Suppressor macrophage treated with lipopolysaccharide for 1 hour (primary cell): ENCODE measurements around the gene TYW5.
"Not testable (repeated sequence)": the region's sequence is repeated elsewhere in the genome, so short reads cannot be mapped to it uniquely, and the experiment has no call there.

Source experiments
- DNase-seq, 3 donors: peaks; one replicate each; pipeline ENCODE4 v3.0.0-alpha.2; 2020 to 2022

The TYW5 gene

DNA sequence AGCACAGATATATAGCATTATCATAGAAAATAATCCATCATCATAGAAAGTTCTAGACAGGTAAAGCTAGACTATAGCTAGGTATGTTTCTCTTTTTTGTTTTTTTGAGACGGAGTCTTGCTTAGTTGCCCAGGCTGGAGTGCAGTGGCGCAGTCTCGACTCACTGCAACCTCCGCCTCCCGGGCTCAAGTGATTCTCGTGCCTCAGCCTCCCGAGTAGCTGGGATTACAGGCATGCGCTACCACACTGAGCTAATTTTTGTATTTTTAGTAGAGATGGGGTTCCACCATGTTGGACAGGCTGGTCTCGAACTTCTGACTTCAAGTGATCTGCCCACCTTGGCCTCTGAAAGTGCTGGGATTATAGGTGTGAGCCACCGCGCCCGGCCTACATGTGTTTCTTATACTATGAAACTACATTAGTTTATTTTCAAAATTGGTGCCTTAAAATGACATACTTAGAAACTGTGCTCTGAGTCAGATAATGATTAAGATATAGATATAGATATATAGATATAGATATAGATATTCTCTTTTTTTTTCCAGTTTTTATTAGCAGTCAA is 42.7 kb downstream of the TYW5 start:
- not testable (repeated sequence) for DNase-seq

DNA sequence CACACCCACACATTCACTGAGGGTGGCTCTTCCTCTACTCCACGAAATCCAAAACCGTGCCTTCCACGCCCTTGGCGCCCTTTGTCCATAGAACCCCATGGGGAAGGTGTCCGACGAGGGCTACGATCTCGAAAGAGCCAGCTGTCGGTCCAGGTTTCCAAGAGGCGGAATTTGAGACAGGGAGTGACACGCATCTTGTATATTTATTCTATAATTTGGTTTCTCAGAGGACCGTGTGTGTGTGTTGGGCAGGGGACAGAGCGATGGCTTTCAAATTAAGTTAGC is 43.5 kb downstream of the TYW5 start:
- peak in 1 of 3 donors; percentile 61 for DNase-seq

DNA sequence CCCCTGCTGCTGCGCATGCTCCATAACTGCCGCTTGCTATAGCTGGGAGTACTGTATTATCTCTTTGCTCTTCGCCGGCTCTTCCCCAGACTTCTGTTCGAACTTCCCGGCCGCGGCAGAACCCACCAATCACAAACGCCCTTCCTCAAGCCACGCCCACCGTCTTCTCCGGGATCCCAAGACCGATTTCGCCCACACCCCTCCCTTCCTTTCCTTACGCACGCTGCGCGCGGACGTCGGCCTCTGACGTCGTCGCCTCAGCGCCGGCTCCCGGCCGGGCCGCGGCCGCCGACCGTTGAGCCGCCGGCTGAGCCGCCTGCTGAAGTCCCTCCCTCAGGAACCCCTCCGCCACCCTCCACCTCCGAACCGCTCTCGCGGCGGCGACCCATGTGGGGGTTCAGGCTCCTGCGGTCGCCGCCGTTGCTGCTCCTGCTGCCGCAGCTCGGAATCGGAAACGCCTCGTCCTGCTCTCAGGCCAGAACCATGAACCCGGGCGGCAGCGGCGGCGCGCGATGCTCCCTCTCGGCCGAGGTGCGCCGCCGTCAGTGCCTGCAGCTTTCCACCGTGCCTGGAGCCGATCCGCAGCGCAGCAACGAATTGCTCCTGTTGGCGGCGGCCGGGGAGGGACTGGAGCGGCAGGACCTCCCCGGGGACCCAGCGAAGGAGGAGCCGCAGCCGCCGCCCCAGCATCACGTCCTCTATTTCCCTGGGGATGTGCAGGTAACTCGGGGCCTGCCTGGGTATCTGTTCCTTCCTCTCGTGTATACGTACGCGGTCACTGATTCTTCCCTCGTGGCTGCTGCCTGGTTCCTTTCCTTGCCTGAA is 44.0 kb downstream of the TYW5 start, which contains the start of gene C2orf69:
Gene C2orf69, plus strand, starts transcription at position 242 of the 825 bp plus-strand sequence. Its CDS starts 146 bp downstream, at position 388.
- DNase-seq: peak; percentile 97 to 99 (median 99)

DNA sequence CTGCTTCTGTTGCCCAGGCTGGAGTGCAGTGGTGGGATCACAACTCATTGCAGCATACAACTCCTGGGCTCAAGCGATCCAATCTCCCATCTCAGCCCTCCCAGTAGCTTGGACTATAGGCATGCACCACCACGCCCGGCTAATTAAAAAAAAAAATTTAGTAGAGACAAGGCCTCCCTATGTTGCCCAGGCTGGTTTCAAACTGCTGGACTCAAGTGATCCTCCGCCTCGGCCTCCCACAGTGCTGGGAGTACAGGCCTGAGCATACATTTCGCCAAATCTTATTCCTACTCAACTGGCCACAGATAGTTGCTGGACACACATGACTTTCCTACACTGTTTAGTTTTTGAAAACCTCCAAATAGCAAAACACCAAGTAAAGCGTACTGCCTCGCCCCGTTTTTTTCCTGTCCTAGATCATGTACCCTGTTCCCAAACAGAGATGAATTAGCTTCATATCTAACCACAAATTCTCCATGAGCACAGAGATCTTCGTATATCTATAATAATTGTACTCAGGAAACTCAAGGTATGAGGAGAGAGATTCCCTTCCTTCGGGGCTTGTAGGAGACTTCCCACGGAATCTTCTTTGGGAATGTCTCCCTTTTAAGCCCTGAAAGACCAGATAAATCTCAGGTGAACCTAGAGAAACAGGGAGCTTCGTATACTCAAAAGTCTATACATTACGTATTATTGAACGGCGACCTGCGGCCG is 44.8 kb downstream of the TYW5 start:
- DNase-seq: no peak

DNA sequence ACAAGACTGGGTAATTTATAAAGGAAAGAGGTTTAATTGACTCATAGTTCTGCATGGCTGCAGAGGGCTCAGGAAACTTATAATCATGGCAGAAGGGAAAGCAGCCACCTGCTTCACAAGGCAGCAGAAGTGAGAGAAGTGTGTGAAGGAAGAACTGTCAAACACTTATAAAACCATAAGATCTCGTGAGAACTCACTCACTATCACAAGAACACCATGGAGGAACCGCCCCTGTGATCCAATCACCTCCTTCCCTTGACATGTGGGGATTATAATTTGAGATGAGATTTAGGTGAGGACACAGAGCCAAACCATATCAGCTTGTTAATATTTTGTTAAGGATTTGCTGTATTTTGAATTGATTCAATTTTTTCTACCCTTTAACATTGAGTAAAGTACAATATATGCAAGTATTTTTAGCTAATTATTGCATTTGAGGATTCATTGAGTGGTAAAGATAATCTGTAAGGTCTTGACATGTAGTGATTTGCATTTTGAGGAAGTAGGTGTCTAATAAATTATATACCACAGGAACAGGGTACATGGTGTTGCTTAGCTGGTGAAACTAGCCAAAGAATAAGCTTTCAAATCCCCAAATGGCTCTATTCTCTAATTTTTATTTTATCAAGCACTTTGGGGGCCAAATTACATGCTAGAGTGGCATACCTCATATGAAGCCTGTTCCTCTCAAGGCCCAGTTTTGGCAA is 48.1 kb downstream of the TYW5 start:
- no peak for DNase-seq

DNA sequence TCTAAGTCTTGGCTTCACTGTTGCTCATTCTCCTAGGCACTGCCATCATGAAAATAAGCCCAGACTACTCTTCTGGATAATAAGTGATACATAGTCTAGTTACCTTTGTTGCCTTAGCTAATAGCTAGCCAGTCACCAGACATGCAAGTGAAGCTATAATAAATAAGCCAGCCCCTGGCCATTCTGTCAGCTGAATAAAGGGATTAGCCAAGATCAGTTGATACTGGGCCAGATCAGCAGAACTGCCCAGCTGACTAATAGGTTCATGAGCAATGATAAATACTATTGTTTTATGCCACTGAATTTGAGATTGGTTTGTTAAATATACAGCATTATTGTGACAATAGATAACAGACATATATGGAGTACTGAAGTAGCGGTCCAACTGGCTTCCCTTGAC is 52.2 kb downstream of the TYW5 start:
- no peak for DNase-seq

DNA sequence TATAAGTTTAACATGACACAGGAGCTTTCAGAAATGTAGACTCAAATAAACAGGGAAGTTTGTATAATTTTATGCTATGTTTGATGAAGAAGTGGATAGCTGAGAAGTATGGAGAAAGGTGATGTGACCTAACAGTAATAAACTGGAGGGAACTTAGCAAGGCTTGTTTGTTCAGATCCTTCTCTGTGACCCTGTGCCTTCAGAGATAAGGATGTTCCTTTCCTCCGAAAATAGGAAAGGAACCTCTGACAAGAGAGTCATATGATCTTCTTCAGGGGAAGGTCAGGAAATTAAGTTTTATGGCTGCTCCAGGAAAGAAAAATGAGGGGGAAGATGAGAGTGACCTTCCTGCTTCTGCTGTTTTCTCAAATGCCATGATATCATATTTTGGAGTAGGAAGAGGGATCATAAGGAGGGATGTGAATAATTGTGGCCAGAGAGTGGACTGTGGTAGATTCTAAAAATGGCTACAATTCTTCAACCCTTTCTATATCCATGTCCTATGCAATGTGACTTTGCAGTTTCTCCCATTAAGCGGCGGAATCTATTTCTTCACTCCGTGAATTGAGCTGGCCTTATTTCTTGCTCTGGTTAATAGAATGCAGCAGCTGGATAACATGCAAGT is 52.7 kb downstream of the TYW5 start:
- no peak for DNase-seq

DNA sequence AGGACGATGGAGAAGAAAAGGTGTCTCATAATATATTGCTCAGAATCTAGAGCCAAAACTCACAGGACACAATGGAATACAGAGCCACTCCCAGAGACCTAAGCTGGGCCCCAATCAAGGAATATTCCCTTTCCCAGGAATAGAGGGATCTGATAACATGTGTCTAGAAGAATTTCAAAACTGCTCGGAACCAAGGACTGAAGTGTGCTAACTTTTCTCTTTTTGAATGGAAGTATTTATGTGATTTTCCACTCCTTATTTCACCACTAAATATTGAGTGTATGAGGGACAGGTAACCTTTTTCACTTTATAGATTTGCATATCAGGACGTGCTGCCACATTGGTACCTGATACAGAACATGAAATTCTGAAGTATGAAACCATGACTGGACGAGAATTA is 53.3 kb downstream of the TYW5 start:
- no peak for DNase-seq

DNA sequence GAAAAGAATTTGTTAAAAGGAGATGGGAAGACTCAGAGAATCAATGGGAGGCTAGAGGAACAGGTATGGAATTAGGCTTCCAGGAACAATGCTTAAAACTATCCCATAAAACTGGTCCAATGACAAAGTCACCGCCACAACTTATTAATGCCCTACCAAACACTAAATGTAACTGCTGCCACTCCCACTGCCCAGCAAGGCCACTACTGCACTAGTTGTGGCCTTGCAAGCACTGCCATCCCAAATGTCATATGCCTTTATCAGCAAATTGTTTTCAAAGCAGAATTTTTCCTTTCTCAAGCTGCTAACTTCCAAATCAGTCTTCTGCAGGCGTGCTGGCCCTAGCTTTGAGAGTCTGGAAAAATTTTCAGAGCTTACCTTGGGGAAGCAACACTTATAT is 58.7 kb downstream of the TYW5 start:
- no peak for DNase-seq

DNA sequence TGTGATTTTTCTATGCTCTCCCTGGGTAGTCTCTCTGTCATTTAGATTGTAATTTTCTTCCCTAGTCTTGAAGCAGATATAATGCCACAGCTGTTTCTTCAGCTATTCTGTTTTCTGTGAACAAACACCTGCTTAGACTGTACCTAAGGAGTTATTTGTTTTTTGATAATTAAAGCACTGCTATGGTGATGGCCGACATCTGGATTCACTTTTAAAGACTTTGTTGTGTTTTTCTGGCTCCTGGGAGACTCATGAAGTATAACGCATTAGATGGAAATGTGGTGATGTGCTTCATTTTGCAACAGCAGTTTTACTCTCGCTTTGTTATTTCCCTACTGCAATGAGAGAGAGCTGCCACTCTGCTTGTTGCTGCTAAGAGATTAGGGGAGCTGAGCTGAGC is 59.9 kb downstream of the TYW5 start:
- DNase-seq: no peak

DNA sequence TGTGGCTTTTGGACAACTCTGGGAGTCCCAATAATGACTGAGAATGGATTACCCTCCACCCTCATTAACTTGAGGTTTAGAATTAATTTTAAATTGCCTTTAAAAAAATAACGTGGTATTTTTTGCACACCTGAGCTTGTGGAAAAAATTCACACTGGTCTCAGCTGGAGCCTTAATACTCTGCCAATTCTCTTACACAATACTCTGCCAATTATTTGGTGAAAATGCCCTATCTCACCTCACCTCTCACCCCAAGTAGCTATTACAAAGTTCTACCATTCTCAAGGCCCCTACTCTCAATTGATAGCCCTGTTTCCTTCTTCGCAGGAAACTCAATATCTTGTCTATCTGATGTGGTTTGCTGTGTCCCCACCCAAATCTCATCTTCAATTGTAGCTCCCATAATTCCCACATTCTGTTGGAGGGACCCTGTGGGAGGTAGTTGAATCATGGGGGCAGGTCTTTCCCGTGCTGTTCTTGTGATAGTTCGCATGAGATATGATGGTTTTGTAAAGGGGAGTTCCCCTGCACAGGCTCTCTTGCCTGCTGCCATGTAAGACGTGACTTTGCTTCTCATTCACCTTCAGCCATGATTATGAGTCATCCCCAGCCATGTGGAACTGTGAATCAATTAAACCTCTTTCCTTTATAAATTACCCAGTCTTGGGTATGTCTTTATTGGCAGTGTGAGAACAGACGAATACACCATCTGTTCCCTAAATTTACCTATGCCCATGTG is 71.6 kb downstream of the TYW5 start:
- no peak for DNase-seq

DNA sequence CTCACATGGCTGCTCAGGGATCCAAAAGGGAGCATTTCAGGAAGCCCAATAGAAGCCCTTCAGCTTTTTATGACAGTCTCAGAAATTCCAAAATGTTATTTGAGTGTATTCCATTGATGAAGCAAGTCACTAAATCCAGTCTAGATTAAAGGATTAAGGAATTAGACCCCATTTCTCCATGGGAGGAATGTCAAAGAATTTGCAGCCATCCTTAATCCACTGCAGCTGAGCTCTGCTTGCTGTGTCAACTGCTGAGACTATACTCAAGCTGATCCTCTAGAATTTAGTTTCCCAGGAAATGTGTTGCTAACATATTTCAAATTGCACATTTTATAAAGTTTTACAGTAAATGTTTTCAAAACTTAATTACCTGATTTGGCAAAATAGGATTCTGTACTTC is 72.6 kb downstream of the TYW5 start:
- no peak for DNase-seq
